NCI-H2107 treated with DMSO at 0.1 percent for 48 hours (cell line): ENCODE data around the gene SNAP47.

Experiments
- DNase-seq: peaks from one replicate; lab custom pipeline; 2025; ENCODE audit not compliant: unreplicated experiment; lab: John Stamatoyannopoulos, UW

The SNAP47 gene

DNA sequence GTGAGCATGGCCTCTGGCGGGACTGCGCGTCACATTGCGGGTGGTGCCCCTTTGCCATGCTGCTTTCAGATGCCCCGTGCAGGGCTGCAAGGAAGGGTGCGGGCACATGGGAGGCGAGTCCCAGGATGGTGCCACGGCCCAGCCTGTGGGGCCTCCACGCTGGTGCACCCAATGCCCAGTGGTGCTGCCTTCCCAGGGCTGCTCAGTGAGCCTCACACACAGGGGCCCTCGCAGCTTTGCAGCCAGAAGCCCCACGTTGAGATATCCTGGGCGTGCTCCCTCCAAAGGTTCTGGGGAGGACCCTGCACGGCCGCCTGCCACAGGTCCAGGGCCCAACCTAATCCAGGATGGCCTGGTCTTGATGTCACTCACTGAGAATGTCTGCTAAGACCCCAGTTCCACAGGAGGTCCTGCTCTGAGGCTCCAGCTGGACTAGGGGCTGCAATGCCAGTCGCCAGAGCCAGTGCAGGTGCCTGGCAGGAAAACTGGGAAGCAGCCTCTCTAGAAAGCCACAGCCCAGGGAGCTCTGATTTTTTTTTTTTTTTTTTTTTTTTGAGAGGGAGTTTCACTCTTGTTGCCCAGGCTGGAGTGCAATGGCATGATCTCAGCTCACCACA lies 46.2 kb downstream of the SNAP47 start:
- DNase-seq, result no peak

DNA sequence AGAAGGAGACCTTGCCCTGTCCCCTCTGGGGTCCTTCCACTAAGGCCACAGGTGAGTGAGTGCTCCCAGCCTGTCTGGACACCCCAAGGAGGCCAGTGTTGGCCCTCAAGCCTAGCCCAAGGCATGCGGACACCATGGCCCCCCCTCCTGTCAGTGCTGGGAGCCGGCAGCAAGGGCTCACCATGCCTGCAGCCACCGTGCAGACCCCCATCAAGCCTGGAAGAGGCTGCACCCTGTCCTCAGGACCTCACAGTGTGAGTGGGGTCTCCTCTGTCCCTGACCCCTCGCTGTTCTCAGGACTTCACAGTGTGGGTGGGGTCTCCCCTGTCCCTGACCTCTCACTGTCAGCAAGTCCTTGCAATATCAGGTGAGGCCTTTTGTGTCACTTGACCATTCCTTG lies 47.0 kb downstream of the SNAP47 start:
- no peak for DNase-seq

DNA sequence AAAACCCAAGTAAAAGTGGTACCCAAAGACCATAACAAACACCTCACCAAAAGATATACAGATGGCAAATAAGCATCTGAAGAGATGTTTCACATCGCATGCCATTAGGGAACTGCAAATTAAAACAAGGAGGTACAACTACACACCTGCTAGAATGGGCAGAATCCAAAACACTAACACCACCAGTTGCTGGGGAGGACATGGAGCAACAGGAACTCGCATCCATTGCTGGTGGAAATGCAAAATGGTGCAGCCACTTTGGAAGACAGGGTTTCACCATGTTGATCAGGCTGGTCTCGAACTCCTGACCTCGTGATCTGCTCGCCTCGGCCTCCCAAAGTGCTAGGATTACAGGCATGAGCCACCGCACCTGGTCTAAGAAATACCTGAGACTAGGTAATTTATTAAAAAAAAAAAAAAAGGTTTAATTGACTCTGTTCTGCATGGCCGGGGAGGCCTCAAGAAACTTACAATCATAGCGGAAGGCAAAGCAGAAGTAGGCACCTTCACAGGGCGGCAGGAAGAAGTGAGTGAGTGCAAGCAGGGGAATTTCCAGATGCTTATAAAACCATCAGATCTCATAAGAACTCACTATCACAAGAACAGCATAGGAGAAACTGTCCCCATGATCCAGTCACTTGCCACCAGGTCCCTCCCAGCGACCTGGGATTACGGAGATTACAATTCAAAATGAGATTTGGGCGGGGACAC lies 50.0 kb downstream of the SNAP47 start:
- DNase-seq, result no peak

DNA sequence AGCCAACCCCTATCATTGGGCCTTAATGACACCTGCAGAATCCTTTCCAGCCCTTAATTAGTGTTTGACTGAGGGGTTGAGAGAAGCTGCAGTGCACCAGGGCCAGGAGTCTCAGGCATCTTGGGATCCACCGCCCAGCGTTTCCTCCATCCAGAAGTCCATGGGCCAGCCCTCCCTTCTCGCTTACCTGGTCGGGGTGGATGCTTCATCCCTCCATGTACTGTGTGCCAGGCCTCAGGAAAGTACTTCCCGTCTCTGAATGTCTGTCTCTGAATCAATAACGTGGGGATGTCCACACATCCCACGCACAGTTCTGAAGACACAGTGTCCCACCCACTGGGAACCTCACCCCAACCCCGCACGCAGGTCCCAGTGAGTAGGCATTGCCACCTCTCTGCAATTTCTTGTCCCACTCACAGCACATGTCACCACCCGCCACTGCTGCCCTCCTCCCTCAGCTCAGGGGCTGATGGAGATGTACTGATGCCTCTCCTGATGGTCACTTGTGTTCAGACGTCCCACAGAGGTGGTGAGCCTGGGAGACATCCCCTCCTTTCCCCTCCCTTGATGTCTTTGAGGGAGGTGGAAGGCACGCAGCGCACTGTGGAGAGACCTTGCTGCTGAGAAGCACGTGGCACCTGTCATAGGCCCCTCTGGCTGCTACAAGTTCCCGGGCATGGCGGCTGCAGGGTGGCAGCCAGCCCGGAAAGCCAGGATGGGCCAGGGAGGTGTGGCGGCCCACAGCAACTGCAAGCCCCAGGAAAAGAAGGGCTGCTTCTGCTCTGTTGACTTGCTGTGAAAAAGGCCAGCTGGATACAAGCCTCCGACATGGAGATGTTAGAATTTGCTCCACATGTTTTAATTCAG lies 50.8 kb downstream of the SNAP47 start:
- no peak for DNase-seq

DNA sequence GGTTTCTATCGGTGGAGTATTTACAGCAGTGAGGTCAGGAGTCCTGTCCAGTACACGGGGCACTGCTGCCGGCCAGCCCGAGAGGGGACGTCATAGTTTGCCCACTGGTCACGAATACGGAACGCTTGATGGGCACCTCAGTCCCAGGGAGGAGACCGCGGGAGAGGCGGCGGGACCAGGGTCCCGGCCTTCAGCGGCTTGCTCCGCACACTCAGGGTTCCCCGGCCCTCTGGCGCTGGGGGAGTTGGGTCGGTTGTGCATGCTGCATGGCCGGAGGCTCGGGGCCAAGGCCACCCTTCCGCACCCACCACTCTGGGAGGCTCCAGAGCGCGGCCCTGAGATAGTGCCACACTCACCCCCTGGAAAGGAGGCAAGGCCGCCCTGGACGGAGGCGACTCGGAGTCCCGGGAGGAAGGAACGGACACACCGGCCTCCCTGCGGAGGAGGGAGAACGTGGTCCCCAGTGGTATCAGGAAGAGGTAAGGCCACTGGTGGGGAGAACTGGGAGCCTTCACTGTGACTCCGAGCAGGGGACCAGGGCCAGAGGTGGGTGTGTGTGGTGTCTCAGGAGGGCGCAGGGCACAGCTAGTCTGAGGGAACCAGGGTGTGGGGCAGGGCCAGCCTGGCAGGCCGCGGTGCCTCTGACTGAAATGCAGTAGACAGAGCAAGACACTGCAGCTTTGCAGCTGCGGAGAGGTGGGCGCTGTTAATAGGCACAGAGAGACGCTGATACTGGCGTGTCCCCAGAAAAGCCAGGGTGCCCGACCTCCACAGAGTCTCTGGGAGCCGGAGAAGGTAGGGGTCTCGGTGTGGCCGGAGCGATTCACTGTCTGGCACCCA lies 51.7 kb downstream of the SNAP47 start:
- no peak for DNase-seq

DNA sequence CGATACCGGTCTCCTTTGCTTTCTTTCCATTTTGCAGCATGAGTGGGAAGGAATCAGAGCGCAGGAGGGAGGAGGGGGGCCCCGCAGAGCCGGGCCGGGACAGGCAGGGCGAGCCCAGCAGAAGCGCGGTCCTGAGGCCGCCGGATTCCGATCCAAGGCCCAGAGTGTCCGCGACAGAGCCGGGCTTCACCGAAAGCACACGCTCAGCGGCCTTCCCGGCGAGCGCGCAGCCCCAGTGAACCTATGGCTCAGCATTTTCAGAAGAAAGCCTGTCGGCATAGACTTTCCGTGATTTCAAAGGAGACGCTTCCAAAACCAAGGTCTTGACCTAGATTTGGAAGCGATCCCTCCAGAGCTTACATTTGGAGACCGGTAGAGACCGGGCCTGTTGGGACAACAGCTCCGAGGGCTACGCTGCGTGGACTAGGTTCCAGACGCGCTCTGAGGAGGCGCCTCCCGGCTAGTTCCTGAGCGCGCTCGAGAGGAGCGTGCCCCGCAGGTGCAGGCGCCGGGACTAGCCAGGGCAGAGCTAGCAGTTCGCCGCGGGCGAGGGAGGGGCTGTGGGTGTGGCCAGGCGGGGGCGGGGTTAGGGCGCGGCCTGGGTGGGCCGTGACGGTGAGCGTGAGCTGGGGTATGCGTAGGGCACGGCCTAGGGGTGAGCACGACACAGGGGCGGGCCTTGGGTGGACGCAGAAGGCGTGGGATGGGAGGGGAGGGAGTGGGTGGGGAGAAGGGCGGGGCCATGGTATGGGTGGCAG lies 52.5 kb downstream of the SNAP47 start:
- peak; percentile 91 for DNase-seq

DNA sequence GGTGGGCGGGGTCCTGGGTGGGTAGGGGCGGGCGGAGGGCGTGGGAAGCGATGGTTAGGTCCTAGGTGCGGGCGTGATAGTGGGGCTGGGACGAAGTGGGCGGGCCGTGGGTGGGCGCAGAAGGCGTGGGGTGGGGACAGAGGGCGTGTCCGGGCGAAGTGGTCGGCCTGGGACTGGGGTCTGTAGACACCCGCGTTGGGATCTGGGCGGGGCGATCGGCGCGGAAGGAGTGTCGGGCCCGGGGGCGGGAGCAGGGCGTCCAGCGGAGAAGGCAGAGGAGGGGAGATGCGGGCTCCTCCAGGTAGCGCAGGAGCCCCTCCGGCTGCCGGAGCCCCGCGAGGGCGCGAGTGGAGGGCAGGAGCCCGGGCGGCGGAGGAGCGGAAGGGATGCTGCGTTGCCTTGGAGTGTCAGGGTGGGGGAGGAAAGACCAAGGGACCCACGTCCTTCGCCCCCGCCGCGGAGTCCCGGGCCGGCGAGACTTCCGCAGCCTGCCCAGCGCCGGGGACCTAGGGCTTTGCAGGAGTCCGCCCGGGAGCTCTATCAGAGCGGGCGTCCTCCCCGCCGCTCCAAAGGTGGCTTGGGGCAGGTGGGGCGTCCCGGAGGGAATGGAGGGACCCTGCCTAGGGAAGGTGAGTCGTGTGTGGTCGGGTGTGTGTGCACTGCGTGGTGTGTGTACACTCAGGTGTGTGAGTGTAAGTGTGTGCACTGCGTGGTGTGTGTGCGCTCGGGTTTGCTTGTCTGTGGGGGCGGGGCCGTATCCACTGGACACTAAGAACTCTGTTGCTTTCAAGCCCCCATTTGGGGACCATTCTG lies 53.2 kb downstream of the SNAP47 start:
- DNase-seq, result no peak

DNA sequence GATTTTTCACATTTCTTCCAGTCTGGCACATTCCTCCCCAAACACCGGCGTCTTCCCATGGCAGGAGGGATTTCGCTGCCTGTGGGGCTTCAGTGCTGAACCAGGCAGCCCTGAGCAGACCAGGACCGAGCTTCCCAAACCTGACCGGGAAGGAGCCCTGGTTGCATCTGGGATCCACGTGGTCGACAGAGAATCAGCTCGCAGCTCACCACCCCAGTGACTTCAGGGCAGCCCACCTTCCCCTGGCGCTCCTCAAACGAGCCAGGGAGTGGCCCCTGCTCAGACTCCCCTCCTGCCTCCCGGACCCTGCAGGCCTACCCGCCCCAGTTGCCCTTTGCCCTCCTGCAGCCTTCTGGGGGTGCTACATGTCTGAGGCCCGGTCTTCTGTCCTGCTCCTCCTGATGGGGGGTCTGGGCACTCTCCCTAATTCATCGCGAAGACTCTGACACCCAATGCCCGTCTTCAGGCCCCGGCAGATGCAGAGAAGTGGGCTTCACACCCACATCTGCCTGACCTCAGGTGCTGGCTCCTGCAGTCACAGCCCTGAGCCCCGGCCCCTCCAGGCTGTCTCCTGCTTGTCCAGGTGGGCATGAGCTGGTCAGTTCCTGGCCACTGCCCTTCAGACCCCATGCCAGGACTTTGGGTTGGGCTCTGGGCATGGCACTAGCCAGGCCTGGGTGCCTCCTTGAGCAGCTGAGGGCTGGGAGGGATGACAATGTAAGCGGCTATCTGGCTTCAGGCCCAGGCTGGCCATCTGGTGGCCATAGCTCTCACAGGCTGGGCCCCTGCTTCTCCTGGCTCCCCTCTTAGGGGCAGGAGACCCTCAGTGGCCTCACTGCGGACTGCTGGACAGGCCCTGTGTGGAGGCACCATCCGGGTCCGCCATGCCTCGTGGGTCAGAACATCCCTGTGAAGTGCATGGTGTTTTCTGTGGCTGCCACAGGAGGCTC lies 54.1 kb downstream of the SNAP47 start:
- DNase-seq, result no peak

DNA sequence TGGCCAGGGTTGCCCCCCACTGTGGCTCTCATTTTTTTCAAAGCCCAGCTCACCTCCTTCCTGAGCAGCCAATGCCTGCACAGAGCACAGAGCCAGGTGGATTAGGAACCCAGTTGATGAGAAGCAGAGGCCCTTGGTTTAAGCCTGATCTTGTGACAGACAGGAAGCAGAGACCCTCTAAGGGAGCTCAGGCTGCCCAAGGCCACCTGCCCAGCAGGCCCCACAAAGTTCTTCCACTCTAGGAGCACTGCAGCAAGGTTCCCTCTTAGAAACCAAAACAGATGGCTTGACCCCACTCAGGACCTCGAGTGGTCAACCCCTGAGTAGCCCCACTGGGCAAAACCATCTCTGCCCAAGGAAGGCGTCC lies 54.8 kb downstream of the SNAP47 start:
- DNase-seq, result no peak

DNA sequence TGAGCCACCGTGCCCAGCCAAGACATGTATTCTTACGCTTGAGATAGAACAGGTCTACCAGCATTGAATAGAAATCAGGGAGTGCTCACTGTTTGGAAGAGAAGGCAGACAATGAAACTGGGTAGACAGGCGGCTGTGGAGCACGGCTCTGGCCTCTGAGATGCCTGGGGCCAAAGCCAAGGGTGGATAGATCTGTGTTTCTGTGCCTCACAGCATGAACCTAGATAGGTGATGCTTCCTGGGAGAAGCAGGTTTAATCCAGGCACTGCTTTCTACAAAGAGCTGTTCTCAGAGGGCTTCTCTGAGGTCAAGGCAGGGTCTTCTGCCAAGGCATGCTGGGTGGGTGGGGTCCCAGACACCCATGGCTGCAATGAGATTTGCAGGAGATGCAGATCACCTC lies 55.6 kb downstream of the SNAP47 start:
- DNase-seq, result no peak

DNA sequence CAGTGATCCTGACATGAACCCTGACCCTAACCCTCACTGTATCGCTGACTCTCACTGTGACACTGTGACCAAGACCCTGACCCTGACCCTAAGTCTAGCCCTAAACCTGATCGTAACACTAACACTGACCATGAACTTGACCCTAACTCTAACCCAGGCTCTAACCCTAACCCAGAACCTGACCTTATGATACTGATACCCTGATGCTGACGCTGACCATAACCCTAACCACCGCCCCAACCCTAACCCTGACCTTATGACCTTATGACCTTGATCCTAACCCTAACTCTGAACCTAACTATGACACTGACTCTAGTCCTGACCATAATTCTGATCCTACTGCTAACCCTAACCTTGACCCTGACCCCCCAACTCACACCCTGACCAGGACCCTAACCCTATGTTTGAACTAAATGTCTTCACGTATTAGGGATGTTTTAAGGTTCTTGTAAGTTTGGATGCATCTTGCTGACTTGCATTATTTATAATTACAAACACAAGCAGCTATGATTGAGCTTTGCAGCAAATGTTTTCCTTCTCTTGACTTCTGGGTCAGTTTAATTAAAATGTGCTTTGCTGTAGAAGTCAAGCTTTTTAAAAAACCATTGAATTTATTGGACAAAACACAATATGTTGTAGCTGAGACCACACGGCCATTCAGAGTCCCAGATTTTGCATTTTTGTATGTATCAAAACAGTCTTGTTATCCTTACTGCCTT lies 56.3 kb downstream of the SNAP47 start:
- DNase-seq, result no peak

DNA sequence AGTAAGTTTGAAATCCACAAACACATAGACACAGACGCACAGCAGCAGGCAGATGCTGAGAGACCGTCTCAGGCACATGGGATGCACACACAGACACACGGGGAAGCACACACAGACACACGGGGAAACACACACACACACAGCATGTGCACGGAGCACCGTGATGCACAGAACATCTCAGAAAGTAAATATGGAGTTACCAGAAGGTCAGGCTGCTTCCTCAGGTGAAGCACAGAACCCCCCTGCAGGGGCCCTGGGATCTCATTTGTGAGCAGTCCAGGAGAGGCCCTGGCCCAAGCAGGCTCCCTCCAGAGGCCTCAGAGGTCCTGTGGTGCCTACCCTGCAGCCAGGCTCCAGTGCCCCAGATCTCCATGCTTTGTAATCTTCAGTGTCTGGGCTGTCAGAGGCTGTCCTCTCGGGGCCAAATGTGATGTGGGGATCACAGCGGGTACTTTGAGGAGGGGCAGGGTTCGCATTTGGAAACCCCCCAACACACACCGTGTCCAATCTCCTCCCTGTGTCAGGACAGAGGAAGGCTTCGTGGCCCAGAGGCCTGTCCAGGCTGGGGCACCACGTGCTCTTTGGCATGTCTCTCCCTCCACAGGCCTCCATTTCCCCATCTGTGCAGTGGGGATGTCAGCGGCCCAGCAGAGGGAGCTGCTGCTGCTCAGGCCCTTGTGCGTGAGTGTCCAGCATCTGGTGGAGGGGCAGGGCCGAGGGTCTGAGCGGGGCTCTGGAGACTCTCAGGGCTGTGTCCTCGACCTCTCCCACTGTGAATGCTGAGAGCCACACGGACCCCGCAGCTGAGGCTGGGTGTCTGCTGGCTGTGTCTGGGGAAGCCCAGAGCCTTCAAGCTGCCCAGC lies 57.2 kb downstream of the SNAP47 start:
- no peak for DNase-seq

DNA sequence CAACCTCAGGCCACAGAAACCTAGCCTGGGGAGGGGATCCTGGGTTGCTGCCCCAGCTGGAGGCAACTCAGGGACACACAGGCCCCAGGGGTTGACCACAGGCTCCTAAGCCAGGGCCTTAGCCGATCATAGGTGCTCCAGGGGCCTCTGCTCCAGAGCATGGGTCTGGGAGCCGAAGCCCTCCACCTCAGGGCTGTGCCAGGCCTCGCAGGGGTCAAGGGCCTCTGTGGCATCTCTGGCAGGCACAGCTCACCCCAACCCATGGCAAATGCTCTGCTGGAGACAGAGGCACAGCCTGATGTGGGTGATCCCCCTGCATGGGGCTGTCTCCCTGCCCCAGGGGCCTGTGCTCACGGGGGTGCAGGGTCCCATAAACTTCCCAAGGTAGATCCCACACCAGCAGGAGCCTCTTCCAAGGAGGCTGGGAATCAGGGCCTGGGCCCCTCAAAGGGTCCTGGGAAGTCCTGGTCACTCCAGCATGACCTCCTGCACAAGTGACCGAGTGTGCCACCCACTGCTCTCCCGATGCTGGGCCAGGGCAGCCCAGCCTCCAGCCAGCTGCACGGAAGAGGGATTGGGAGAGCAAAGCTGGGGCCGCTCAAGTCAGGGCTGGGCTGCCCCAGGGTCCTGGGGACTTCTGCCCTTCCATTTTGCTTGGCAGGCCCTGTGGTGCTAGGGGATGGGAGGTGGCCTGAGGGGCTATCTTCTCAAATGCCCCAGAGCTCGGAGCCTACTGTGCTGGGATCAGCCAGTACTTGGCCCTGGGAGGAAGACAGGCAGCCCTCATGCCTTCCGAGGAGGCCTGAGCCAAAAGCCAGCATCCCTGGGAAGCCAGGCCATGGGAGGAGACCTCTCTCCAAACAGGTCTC lies 58.1 kb downstream of the SNAP47 start:
- no peak for DNase-seq

DNA sequence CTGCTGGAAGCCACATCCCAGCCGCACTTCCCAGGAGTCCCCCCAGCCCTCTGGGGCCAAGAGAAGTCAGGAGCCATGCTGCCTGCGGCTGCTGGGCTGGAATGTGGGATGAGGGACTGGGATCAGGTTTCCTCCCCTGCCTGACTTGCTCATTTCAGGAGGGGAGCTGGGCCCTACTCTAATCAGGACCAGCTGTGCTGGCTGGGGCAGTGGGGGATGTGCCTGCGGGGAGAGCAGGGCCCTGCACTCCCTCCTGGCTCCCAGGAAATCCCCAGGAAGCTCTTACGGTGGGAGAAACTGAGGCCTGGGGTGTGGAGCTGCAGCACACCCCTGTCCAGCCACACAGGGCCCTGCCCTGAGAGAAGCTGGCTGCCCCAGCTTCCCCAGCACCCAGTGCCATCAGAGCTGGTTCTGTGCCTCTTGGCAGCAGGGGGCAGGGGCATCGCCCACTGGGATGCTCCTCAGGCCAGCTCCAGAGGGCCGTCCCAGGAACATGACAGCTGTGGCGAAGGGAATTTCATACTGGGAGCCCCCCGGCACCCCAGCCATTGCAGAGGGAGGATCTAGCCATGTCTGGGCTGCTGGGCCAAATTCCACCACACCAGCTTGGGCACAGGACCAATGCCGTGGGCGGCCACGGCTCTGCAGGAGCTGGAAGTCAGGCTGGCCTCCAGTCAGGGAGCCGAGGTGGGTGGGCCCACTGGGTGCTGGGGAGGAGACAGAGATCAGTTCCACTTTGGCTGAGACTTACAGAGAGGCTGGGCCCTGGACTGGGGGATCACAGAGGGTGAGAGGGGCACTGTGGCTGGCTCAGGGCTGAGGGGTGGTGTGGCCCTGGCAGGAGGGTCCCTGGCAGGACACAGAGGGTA lies 58.9 kb downstream of the SNAP47 start:
- DNase-seq, result no peak

DNA sequence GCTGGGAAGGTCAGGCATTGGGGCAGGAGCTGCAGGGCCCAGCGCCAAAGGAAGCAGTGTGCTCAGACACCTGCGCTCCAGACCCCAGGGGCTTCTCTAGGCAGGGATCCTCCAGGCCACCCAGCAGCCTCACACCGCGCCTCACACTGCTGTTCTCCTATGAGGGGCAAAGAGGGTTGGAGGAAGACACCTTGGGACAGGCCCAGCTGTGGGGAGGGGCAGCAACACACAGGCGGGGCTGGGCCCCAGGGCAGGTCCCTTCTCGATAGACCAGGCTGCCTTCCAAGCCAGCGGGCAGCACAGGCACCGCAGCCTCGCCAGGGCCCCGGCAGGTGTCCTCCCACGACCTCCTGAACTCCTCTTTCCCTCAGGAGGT lies 59.6 kb downstream of the SNAP47 start:
- no peak for DNase-seq
